ENCODE measurements around the gene ADPRH. TPM values are rescaled to one million over a fixed set of nuclear protein-coding genes. Genes with fewer than 3 reads are reported as not detected.

ADPRH gene
- total RNA-seq, 1 donor from 2014 or later, result 26.5 TPM

DNA sequence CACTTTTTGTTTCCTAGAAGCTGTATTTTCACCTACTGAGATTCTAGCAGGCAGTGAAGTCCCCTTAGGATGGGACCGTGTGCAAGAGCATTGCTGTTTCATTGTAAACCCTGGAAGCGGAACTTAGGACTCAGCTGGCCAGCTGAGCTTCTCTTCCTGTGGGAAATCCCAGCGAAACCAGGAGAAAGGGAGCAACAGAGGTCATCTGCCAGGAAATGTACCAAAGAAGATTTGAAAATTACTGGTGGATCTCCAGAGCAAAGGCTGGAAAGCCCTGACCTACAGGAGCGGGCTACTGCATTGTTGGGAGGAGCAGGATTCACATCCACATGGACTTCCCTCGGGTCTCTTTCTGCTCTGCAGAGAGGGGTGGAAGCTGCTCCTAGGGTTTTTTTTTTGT, 7.6 kb upstream of the ADPRH start:
- Histone ChIP-seq H3K4me1 (no peaks in the 10 kb centered on the region), H3K36me3 (no peaks in the 10 kb centered on the region), H3K9me3 (no peaks in the 10 kb centered on the region), H3K4me3 (no peak overlapping the region), H3K27ac (peak overlapping the region; percentile 70), H3K27me3 (no peaks in the 10 kb centered on the region)
- peak; percentile 47 for ATAC-seq
- TF ChIP-seq, protein P1, sequence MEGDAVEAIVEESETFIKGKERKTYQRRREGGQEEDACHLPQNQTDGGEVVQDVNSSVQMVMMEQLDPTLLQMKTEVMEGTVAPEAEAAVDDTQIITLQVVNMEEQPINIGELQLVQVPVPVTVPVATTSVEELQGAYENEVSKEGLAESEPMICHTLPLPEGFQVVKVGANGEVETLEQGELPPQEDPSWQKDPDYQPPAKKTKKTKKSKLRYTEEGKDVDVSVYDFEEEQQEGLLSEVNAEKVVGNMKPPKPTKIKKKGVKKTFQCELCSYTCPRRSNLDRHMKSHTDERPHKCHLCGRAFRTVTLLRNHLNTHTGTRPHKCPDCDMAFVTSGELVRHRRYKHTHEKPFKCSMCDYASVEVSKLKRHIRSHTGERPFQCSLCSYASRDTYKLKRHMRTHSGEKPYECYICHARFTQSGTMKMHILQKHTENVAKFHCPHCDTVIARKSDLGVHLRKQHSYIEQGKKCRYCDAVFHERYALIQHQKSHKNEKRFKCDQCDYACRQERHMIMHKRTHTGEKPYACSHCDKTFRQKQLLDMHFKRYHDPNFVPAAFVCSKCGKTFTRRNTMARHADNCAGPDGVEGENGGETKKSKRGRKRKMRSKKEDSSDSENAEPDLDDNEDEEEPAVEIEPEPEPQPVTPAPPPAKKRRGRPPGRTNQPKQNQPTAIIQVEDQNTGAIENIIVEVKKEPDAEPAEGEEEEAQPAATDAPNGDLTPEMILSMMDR (IDR thresholded peaks at IDR 0.05), result no peak
- no peak for DNase-seq
- intact Hi-C loops (cut with DNase I), result no loop called here

DNA sequence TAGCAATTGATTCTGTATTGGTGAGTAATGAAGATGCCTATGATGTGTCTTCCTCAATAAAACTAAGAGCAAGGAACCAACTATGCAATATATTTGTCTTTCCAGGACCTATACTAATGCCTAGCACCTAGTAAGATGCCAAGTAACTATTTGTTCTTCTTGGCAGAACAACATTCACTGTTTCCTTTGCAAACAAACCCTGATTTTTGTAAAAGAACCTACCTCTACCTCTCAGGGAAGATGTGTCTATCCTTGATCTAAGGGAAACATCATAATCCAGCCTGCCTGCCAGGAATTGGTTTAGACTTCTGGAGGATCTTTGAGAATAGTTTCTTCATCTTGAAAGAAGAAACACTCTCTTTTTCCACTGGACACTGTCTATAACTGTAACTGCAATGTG, 3.8 kb upstream of the ADPRH start:
- no peak overlapping the region for H3K27ac ChIP-seq
- TF ChIP-seq, protein P1 (IDR thresholded peaks at IDR 0.05), result no peak
- DNase-seq (no peak), ATAC-seq (no peak)
- no peaks in the 10 kb centered on the region for H3K36me3 ChIP-seq
- H3K4me3 ChIP-seq, result no peak overlapping the region
- no peaks in the 10 kb centered on the region for H3K27me3 ChIP-seq
- peaks cover 8% of the 10 kb centered on the region for H3K4me1 ChIP-seq
- no peaks in the 10 kb centered on the region for H3K9me3 ChIP-seq
- intact Hi-C loops (cut with DNase I), result no loop called here

DNA sequence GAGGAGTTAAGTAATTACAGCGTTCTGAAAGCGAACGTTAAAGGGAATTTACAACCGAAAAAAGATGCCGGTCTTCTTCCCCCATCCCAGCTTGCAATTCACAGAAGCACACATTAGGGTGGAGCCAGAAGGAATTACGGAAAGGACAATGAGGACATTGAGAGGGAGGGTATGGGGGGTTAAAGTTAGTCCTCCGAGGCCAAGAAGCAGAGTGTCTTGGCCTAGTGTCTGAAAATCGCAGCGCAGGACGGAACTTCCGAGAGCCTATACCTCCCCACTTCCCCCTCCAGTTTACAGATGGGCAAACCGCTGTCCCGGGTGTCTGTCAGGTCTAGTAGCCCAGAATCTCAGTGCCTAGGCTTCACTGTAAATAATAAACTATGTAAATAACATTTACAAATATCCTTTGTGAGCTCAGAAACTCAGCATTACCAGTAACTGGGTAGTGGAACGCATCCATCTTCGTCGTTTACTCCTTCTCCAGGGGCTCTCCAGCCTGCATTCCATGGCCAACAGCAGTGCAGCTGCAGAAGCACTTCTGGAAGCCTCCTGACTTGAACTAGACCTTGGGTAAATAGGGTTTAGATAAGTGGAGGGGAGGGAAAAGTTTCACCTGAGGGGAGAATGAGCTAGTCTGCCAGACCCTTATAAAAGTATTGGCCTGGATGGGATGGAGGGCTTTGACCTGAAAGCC, 922 bp downstream of the ADPRH start:
- peaks cover 20% of the 10 kb centered on the region for H3K4me1 ChIP-seq
- intact Hi-C loops (cut with DNase I), result no loop called here
- peak; percentile 58 for ATAC-seq
- DNase-seq, result peak; percentile 71
- no peaks in the 10 kb centered on the region for H3K9me3 ChIP-seq
- TF ChIP-seq, protein P1 (IDR thresholded peaks at IDR 0.05), result no peak
- H3K27ac ChIP-seq, result peak overlapping the region; percentile 98
- H3K4me3 ChIP-seq, result peak overlapping the region; percentile 66
- no peaks in the 10 kb centered on the region for H3K27me3 ChIP-seq
- H3K36me3 ChIP-seq, result no peaks in the 10 kb centered on the region

DNA sequence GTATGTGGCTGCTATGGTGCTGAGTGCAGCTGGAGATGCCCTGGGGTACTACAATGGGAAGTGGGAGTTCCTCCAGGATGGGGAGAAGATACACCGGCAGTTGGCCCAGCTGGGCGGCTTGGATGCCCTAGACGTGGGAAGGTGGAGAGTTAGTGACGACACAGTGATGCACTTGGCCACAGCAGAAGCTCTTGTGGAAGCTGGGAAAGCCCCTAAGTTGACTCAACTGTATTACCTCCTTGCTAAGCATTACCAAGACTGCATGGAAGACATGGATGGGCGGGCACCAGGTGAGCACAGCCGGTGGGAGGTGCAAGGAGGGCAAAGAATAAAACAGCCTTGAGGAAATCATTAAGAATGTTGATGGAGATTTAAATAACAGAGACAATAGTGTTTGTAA, 2.9 kb downstream of the ADPRH start:
- intact Hi-C loops (cut with DNase I), result no loop called here
- Histone ChIP-seq H3K36me3 (peaks cover 3% of the 10 kb centered on the region), H3K4me1 (peaks cover 20% of the 10 kb centered on the region), H3K27me3 (no peaks in the 10 kb centered on the region), H3K9me3 (no peaks in the 10 kb centered on the region), H3K4me3 (no peak overlapping the region), H3K27ac (no peak overlapping the region)
- no peak for DNase-seq
- TF ChIP-seq, protein P1 (IDR thresholded peaks at IDR 0.05), result no peak
- ATAC-seq, result no peak

DNA sequence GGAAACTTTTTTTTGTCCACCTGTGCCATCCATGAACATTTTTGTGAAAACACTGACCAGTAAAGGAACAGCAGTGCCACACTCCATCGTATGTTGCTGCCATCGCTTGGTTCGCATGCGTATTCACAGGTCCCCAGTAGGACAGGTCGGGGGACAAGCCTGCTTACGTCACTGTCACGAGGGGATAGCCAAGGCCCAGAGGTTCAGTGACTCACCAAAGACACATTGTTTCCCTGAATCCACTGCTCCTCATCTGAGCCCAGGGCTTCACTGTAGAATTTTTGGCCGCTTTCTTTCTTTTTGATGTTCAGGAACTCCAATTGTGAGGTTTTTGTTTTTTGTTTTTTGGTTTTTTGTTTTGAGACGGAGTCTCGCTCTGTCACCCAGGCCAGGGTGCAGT, 5.9 kb downstream of the ADPRH start:
- no peak overlapping the region for H3K27ac ChIP-seq
- no peaks in the 10 kb centered on the region for H3K9me3 ChIP-seq
- TF ChIP-seq, protein P1 (IDR thresholded peaks at IDR 0.05), result no peak
- H3K27me3 ChIP-seq, result no peaks in the 10 kb centered on the region
- no peak overlapping the region for H3K4me3 ChIP-seq
- intact Hi-C loops (cut with DNase I), result no loop called here
- DNase-seq (no peak), ATAC-seq (no peak)
- peaks cover 10% of the 10 kb centered on the region for H3K36me3 ChIP-seq
- H3K4me1 ChIP-seq, result peaks cover 28% of the 10 kb centered on the region

Data from upper lobe of right lung (tissue), 1 donor.